Uterus (tissue), 2 donors: ENCODE measurements around the gene MMEL1.

Experiments
- POLR2A ChIP-seq, 2 donors: fragments of 450-650 bp; IDR thresholded peaks; one replicate each; pipeline ENCODE4 v1.6.1; 2016; ENCODE audit warnings: antibody characterized with exemption in 2 of 2, mild to moderate bottlenecking in 1 of 2, moderate library complexity in 1 of 2
- TF ChIP-seq, protein P1 (sequence below), 4 experiments: fragments of 200-600 bp in 2 of 4; fragments of 450-650 bp in 2 of 4; sonication (generic) in 2 of 4; IDR thresholded peaks; one replicate each; pipeline ENCODE4 v1.5.1; 2016 to 2019; ENCODE audit warnings: antibody characterized with exemption in 4 of 4, mild to moderate bottlenecking in 2 of 4, moderate library complexity in 1 of 4

DNA sequence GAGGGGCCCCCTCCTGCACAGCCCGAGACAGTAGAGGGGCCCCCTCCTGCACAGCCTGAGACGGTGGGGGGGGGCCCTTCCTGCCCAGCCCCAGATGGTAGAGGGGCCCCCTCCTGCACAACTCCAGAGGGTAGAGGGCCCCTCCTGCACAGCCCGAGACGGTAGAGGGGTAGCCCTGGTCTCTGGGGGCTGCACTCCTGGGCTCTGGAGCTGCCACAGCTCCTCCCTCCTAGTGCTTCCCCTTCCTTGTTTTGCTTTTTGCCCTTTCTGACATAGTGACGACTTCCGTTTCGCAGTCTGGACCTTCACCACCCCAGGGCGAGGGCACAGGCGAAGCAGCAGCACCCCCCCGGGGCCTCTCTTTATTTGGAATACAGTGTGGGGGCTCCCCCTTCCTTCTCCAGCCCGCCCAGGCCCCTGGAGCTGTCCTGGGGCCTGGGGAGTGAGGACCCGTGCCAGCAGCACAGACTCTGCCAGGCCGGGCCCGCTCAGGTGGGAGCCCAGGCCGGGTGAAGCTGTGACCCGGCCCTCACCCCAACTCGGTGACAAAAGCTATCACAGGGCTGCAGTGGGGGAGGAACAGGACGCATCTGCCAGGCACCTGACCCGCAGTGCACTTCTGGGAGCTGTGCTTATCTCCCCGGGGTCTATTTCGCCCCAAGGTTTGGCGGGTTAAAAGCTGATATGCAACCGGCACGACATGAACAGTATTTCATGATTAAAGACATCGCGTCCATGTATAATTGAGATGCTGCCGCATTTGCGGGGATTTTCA is 47.3 kb downstream of the MMEL1 start:
- TF ChIP-seq, protein P1, sequence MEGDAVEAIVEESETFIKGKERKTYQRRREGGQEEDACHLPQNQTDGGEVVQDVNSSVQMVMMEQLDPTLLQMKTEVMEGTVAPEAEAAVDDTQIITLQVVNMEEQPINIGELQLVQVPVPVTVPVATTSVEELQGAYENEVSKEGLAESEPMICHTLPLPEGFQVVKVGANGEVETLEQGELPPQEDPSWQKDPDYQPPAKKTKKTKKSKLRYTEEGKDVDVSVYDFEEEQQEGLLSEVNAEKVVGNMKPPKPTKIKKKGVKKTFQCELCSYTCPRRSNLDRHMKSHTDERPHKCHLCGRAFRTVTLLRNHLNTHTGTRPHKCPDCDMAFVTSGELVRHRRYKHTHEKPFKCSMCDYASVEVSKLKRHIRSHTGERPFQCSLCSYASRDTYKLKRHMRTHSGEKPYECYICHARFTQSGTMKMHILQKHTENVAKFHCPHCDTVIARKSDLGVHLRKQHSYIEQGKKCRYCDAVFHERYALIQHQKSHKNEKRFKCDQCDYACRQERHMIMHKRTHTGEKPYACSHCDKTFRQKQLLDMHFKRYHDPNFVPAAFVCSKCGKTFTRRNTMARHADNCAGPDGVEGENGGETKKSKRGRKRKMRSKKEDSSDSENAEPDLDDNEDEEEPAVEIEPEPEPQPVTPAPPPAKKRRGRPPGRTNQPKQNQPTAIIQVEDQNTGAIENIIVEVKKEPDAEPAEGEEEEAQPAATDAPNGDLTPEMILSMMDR (IDR thresholded peaks at IDR 0.05), result peak in 1 of 4 experiments; percentile 4
- peak; percentile 41 to 71 for TF ChIP-seq POLR2A (IDR thresholded peaks at IDR 0.05)
